Kidney (tissue), 14 donors: ENCODE data around the gene GADD45GIP1. TPM values are rescaled to one million over a fixed set of nuclear protein-coding genes. Genes with fewer than 3 reads are reported as not detected.

Experiments used
- DNase-seq, 5 donors: peaks; one replicate each; pipeline ENCODE4 v3.0.0-alpha.2; 2013 to 2020
- FAIRE-seq: peaks from 2 replicates; lab custom pipeline; 2012; peaks lifted over from hg19 to GRCh38; lab: Jason Lieb, UNC
- H3K27ac ChIP-seq, 2 donors: one replicate each; pipeline ENCODE4 v1.7.0; 2013; ENCODE audit warnings: low read depth in 2 of 2, low read length in 2 of 2, inconsistent platforms in 1 of 2
- H3K27me3 ChIP-seq: one replicate; pipeline ENCODE4 v1.7.1; 2013; ENCODE audit warnings: low read length, inconsistent platforms; ENCODE audit not compliant: control insufficient read depth, insufficient read depth
- H3K36me3 ChIP-seq, 3 donors: one replicate each; pipeline versions ENCODE4 v1.7.0 to v1.7.1; 2013; ENCODE audit warnings: low read length in 3 of 3, control low read depth in 1 of 3, inconsistent platforms in 1 of 3; ENCODE audit not compliant: insufficient read depth in 3 of 3, control insufficient read depth in 2 of 3
- H3K4me1 ChIP-seq, 3 donors: one replicate each; pipeline versions ENCODE4 v1.7.0 to v1.7.1; 2013; ENCODE audit warnings: low read length in 3 of 3, inconsistent platforms in 1 of 3, low read depth in 1 of 3; ENCODE audit not compliant: control insufficient read depth in 2 of 3, insufficient read depth in 2 of 3
- H3K4me3 ChIP-seq, 3 donors: one replicate each; pipeline versions ENCODE4 v1.7.0 to v1.8.1; 2013; ENCODE audit warnings: low read length in 3 of 3, control low read depth in 1 of 3, inconsistent platforms in 1 of 3
- H3K9ac ChIP-seq, 3 donors: one replicate each; pipeline versions ENCODE4 v1.7.0 to v1.7.1; 2013; ENCODE audit warnings: low read length in 3 of 3, control low read depth in 1 of 3, inconsistent platforms in 1 of 3
- H3K9me3 ChIP-seq, 3 donors: one replicate each; pipeline versions ENCODE4 v1.7.0 to v1.7.1; 2013; ENCODE audit warnings: low read length in 3 of 3, control low read depth in 1 of 3, inconsistent platforms in 1 of 3; ENCODE audit not compliant: control insufficient read depth in 2 of 3, insufficient read depth in 1 of 3
- CTCF ChIP-seq: IDR thresholded peaks from 3 replicates; pipeline ENCODE4 v1.5.1; 2012; ENCODE audit warnings: mild to moderate bottlenecking, moderate library complexity, borderline replicate concordance; ENCODE audit not compliant: insufficient read depth; ENCODE audit errors: extremely low read depth
- intact Hi-C: fragments of 100-400 bp; cut with DNase I; formaldehyde crosslinking; loops from one replicate; pipeline ENCODE4 v1.11.1; 2022
- polyA plus RNA-seq: library from polyadenylated mRNA; stranded (reverse); fragments of 350-450 nt; fragmentation: Illumina TruSeq; extraction: RNeasy Lipid Tissue Mini Kit (QIAGEN cat#74804); gene quantifications from one replicate; pipeline ENCODE4 v1.2.3, GENCODE V29; 2014; ENCODE audit warnings: low read depth, low replicate concordance; ENCODE audit not compliant: insufficient read depth
- total RNA-seq: library from RNA; stranded (reverse); fragmentation: NEBNext Ultra II Directional; extraction: Animal tissue kit (Norgen Biotek cat#: 25700); gene quantifications from one replicate; pipeline ENCODE4 v1.2.1, GENCODE V29; 2021
- donor health status: control.
- donor health status: control.
- donor health status: control.
- donor health status: control.
- donor health status: control.
- donor health status: DM: yes; HTN: yes; CAD: no.
- donor health status: Normal renal cell carcinoma (clear cell type).

GADD45GIP1 gene
- total and polyA plus RNA-seq, 2 donors from 2014 or later = 18.4 to 71.3 TPM

- H3K27me3 ChIP-seq = peaks cover 10% of the 10 kb centered on the region
- FAIRE-seq (no peak), DNase-seq (no peak)
- H3K4me3 ChIP-seq = no peak overlapping the region
- TF ChIP-seq CTCF = no peak
- intact Hi-C loops = no loop called here
- peaks cover 0 to 14% (median 2%) of the 10 kb centered on the region in 3 donors for H3K4me1 ChIP-seq
- no peak overlapping the region for H3K9ac ChIP-seq
- H3K27ac ChIP-seq = no peak overlapping the region
- H3K9me3 ChIP-seq = no peaks in the 10 kb centered on the region
- no peaks in the 10 kb centered on the region for H3K36me3 ChIP-seq
These were observed 35.7 kb upstream of the GADD45GIP1 start for GRCh38 chr19:12992729-12993128.

GRCh38 chr19:12991296-12991695 is 34.3 kb upstream of the GADD45GIP1 start:
- Histone ChIP-seq H3K27ac (no peak overlapping the region), H3K4me3 (no peak overlapping the region), H3K4me1 (peaks cover 0 to 5% (median 2%) of the 10 kb centered on the region in 3 donors), H3K9me3 (no peaks in the 10 kb centered on the region), H3K27me3 (peaks cover 7% of the 10 kb centered on the region), H3K36me3 (no peaks in the 10 kb centered on the region), H3K9ac (no peak overlapping the region)
- DNase-seq (no peak), FAIRE-seq (no peak)
- TF ChIP-seq CTCF = no peak
- intact Hi-C loops = no loop called here

GRCh38 chr19:12990853-12991252 is 33.8 kb upstream of the GADD45GIP1 start:
- H3K36me3 ChIP-seq = no peaks in the 10 kb centered on the region
- H3K4me3 ChIP-seq = no peak overlapping the region
- no peak overlapping the region for H3K27ac ChIP-seq
- peaks cover 7% of the 10 kb centered on the region for H3K27me3 ChIP-seq
- intact Hi-C loops = no loop called here
- FAIRE-seq = no peak
- no peaks in the 10 kb centered on the region for H3K9me3 ChIP-seq
- no peak for TF ChIP-seq CTCF
- no peak for DNase-seq
- H3K9ac ChIP-seq = no peak overlapping the region
- H3K4me1 ChIP-seq = peaks cover 0 to 5% (median 2%) of the 10 kb centered on the region in 3 donors

- H3K9me3 ChIP-seq = no peaks in the 10 kb centered on the region
- H3K27me3 ChIP-seq = peaks cover 7% of the 10 kb centered on the region
- H3K4me3 ChIP-seq = no peak overlapping the region
- intact Hi-C loops = no loop called here
- H3K36me3 ChIP-seq = no peaks in the 10 kb centered on the region
- no peak overlapping the region for H3K9ac ChIP-seq
- FAIRE-seq (no peak), DNase-seq (no peak)
- no peak for TF ChIP-seq CTCF
- H3K4me1 ChIP-seq = peaks cover 0 to 5% (median 2%) of the 10 kb centered on the region in 3 donors
- H3K27ac ChIP-seq = no peak overlapping the region
These were observed 33.4 kb upstream of the GADD45GIP1 start for GRCh38 chr19:12990431-12990830.
